Measurements from ENCODE around the gene REEP2.

DNA sequence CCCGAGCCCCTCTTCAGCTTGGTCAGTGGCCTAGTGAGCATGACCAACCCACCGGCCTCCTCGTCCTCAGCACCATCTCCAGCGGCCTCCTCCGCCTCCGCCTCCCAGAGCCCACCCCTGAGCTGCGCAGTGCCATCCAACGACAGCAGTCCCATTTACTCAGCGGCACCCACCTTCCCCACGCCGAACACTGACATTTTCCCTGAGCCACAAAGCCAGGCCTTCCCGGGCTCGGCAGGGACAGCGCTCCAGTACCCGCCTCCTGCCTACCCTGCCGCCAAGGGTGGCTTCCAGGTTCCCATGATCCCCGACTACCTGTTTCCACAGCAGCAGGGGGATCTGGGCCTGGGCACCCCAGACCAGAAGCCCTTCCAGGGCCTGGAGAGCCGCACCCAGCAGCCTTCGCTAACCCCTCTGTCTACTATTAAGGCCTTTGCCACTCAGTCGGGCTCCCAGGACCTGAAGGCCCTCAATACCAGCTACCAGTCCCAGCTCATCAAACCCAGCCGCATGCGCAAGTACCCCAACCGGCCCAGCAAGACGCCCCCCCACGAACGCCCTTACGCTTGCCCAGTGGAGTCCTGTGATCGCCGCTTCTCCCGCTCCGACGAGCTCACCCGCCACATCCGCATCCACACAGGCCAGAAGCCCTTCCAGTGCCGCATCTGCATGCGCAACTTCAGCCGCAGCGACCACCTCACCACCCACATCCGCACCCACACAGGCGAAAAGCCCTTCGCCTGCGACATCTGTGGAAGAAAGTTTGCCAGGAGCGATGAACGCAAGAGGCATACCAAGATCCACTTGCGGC, 28.2 kb downstream of the REEP2 start:
- TF ChIP-seq RCOR1 (IDR thresholded peaks at IDR 0.05; ENCODE audit: low read depth, low read length), result no peak
- TF ChIP-seq, protein P1, sequence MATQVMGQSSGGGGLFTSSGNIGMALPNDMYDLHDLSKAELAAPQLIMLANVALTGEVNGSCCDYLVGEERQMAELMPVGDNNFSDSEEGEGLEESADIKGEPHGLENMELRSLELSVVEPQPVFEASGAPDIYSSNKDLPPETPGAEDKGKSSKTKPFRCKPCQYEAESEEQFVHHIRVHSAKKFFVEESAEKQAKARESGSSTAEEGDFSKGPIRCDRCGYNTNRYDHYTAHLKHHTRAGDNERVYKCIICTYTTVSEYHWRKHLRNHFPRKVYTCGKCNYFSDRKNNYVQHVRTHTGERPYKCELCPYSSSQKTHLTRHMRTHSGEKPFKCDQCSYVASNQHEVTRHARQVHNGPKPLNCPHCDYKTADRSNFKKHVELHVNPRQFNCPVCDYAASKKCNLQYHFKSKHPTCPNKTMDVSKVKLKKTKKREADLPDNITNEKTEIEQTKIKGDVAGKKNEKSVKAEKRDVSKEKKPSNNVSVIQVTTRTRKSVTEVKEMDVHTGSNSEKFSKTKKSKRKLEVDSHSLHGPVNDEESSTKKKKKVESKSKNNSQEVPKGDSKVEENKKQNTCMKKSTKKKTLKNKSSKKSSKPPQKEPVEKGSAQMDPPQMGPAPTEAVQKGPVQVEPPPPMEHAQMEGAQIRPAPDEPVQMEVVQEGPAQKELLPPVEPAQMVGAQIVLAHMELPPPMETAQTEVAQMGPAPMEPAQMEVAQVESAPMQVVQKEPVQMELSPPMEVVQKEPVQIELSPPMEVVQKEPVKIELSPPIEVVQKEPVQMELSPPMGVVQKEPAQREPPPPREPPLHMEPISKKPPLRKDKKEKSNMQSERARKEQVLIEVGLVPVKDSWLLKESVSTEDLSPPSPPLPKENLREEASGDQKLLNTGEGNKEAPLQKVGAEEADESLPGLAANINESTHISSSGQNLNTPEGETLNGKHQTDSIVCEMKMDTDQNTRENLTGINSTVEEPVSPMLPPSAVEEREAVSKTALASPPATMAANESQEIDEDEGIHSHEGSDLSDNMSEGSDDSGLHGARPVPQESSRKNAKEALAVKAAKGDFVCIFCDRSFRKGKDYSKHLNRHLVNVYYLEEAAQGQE (IDR thresholded peaks at IDR 0.05), result peak; percentile 18; the same call in 1 of the 2 replicates
- no peak for TF ChIP-seq POLR2A (IDR thresholded peaks at IDR 0.05; ENCODE audit: low read length)
- no peak for TF ChIP-seq CHD2 (IDR thresholded peaks at IDR 0.05; ENCODE audit: low read length, partially characterized antibody)
- TF ChIP-seq ZNF302 (CRISPR knock-in tag; IDR thresholded peaks at IDR 0.05), result no peak
- no peak for TF ChIP-seq EP300 (IDR thresholded peaks at IDR 0.05)
- TF ChIP-seq, protein P2, sequence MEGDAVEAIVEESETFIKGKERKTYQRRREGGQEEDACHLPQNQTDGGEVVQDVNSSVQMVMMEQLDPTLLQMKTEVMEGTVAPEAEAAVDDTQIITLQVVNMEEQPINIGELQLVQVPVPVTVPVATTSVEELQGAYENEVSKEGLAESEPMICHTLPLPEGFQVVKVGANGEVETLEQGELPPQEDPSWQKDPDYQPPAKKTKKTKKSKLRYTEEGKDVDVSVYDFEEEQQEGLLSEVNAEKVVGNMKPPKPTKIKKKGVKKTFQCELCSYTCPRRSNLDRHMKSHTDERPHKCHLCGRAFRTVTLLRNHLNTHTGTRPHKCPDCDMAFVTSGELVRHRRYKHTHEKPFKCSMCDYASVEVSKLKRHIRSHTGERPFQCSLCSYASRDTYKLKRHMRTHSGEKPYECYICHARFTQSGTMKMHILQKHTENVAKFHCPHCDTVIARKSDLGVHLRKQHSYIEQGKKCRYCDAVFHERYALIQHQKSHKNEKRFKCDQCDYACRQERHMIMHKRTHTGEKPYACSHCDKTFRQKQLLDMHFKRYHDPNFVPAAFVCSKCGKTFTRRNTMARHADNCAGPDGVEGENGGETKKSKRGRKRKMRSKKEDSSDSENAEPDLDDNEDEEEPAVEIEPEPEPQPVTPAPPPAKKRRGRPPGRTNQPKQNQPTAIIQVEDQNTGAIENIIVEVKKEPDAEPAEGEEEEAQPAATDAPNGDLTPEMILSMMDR (IDR thresholded peaks at IDR 0.05), result no peak
- TF ChIP-seq, protein P3, sequence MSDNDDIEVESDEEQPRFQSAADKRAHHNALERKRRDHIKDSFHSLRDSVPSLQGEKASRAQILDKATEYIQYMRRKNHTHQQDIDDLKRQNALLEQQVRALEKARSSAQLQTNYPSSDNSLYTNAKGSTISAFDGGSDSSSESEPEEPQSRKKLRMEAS (IDR thresholded peaks at IDR 0.05), result no peak
- no peak for TF ChIP-seq SREBF2 (IDR thresholded peaks at IDR 0.05)
